H1 (cell line): Measurements from ENCODE around the gene MASP1.

Experiments used
- CTCF ChIP-seq, 3 experiments: IDR thresholded peaks; 1 replicate in 2 of 3; 2 replicates in 1 of 3; pipeline versions ENCODE4 v1.5.1 to v1.6.1; 2011; ENCODE audit warnings: low read length in 3 of 3, mild to moderate bottlenecking in 3 of 3, inconsistent platforms in 2 of 3, low read depth in 1 of 3, moderate library complexity in 1 of 3; ENCODE audit not compliant: insufficient read depth in 1 of 3; ENCODE audit errors: control extremely low read depth in 1 of 3
- MAX ChIP-seq: IDR thresholded peaks from 2 replicates; pipeline ENCODE4 v1.6.1; 2012; ENCODE audit warnings: inconsistent platforms
- POLR2A ChIP-seq, 2 experiments: IDR thresholded peaks; 1 replicate in 1 of 2; 2 replicates in 1 of 2; pipeline ENCODE4 v1.6.1; 2011; ENCODE audit warnings: low read depth in 2 of 2, low read length in 2 of 2, mild to moderate bottlenecking in 2 of 2; ENCODE audit errors: control extremely low read depth in 1 of 2
- TEAD4 ChIP-seq: IDR thresholded peaks from 2 replicates; pipeline ENCODE4 v1.6.1; 2012; ENCODE audit warnings: low read depth, low read length, inconsistent platforms, mixed read lengths
- YY1 ChIP-seq: IDR thresholded peaks from 2 replicates; pipeline ENCODE4 v1.6.1; 2011; ENCODE audit warnings: low read depth, mild to moderate bottlenecking, low read length
- ZNF274 ChIP-seq: IDR thresholded peaks from 2 replicates; pipeline ENCODE4 v1.7.0; 2012; ENCODE audit warnings: low read length, borderline replicate concordance; ENCODE audit errors: extremely low read depth

DNA sequence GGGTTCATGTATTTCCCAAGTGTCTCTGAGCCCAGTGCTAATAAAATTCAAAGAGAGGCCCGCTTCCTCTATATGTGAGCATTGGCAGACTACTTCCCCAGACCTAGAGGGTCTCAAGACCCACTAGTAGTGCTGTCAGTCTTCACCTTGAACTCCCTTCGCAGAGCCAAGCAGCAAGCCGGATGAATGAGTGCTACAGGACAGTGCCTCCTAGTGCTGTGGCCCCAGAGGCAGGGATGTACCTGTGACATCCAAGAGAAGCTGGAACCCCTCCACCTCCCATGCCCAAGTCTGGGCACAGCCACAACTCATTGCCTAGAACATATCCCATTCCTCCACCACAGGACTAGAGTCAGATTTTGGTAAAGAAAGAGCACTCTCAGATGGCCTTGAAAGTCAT is 37.2 kb upstream of the MASP1 start:
- TF ChIP-seq MAX (no peak), POLR2A (IDR thresholded peaks at IDR 0.05; ENCODE audit: control extremely low read depth in 1 of 2, low read depth in 2 of 2, low read length in 2 of 2) (no peak), TEAD4 (no peak), CTCF (IDR thresholded peaks at IDR 0.05; ENCODE audit: control extremely low read depth in 1 of 3, insufficient read depth in 1 of 3, low read depth in 1 of 3, low read length in 3 of 3) (peak; percentile 4 to 46 (median 18)), YY1 (no peak), ZNF274 (no peak)
